MG63 (cell line): ENCODE results near the gene DCTN2. TPM values are rescaled to one million over a fixed set of nuclear protein-coding genes. Genes with fewer than 3 reads are reported as not detected.
"Not testable (repeated sequence)": the region's sequence is repeated elsewhere in the genome, so short reads cannot be mapped to it uniquely, and the experiment has no call there.

Source experiments
- DNase-seq: peaks from one replicate; pipeline ENCODE4 v3.0.0-alpha.2; 2020
- H3K27me3 ChIP-seq: fragments of 250-450 bp; sonication (Bioruptor Pico); 2 replicates; pipeline ENCODE4 v1.5.1; 2020; ENCODE audit warnings: mild to moderate bottlenecking, moderate library complexity
- H3K36me3 ChIP-seq: fragments of 250-450 bp; sonication (Bioruptor Pico); 2 replicates; pipeline ENCODE4 v1.5.1; 2020; ENCODE audit warnings: mild to moderate bottlenecking, moderate library complexity
- H3K4me3 ChIP-seq: fragments of 250-450 bp; sonication (Bioruptor Pico); 2 replicates; pipeline ENCODE4 v1.5.1; 2020; ENCODE audit warnings: mild to moderate bottlenecking, moderate library complexity
- H3K9me3 ChIP-seq: fragments of 250-450 bp; sonication (Bioruptor Pico); 2 replicates; pipeline ENCODE4 v1.5.1; 2020; ENCODE audit warnings: mild to moderate bottlenecking, moderate library complexity
- total RNA-seq: library from RNA; depleted of rRNA; stranded (reverse); fragments of >200 nt; shearing (Covaris generic); gene quantifications from 2 replicates; pipeline ENCODE4 v1.2.3, GENCODE V29; 2014; ENCODE audit warnings: low replicate concordance

DCTN2 gene
- total RNA-seq, 1 experiment from 2014 or later: 158 TPM

DNA sequence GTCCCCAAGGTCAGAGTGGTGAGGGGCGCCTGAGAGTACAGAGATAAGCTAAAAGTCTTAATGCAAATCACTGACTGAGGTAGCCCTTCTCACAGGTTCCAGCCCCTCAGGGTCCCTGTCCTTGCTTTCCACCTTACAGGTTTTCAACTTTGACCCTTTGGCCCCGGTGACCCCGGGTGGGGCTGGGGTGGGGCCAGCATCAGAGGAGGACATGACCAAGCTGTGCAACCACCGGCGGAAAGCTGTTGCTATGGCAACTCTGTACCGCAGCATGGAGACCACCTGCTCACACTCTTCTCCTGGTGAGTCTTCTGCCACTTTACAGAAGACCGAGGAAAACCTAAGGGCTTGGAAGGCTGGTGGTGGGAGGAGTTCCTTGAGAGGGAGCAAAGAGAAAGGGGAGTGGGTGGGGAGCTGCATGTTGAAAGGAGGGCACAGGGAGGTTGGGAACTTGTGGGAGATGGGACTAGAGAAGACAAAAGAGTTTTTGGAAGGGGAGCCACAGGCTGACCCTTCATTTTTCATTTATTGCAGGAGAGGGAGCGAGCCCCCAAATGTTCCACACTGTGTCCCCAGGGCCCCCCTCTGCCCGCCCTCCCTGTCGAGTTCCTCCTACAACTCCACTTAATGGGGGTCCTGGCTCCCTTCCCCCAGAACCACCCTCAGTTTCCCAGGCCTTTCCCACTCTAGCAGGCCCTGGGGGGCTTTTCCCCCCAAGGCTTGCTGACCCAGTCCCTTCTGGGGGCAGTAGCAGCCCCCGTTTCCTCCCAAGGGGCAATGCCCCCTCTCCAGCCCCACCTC is 22.0 kb downstream of the DCTN2 start:
- Histone ChIP-seq H3K9me3 (no peaks in the 10 kb centered on the region), H3K36me3 (peaks cover 44% of the 10 kb centered on the region), H3K4me3 (no peak overlapping the region), H3K27me3 (no peaks in the 10 kb centered on the region)
- no peak for DNase-seq

DNA sequence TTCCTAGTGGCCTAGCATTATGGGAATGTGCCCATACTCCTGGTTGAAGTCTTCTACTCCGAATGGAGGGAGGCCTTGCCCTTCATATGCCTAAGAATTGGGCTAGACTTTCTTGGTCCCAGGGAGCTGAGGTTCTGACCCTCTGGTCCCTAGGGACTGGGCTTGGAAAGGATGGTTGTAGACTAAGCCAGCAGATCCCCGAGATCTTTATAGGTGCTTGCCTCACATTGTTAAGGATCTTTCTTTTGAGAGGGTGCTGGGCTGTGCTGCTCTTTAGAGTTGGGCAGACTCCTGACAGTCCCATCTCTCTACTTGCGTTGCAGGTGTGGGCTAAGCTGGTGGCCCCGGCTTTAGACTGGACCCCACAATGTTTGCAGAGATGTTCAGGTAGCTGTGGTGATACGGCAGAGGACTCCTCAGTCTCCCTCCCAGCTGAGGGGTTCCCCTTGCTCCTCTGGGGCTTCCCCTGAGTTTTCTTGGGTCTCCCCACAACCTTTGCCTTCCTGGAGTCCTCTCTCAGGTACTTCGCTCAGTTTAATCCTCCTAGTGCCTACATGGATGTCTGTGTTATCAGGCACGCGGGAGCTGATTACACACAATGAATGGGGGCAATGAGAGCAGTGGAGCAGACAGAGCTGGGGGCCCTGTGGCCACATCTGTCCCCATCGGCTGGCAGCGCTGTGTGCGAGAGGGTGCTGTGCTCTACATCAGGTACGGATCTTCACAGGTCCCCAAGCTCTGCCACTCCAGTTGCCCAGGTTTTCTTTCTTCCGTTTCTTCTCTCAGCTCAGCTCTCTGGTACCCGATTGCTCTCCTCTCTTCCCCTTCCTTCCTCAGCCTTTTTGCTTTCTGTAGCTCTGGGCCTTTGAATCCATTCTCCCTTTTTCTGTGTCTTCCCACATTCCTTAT is 23.0 kb downstream of the DCTN2 start:
- H3K4me3 ChIP-seq: peak overlapping the region; percentile 77
- DNase-seq: no peak
- H3K9me3 ChIP-seq: no peaks in the 10 kb centered on the region
- H3K36me3 ChIP-seq: peaks cover 48% of the 10 kb centered on the region
- no peaks in the 10 kb centered on the region for H3K27me3 ChIP-seq

DNA sequence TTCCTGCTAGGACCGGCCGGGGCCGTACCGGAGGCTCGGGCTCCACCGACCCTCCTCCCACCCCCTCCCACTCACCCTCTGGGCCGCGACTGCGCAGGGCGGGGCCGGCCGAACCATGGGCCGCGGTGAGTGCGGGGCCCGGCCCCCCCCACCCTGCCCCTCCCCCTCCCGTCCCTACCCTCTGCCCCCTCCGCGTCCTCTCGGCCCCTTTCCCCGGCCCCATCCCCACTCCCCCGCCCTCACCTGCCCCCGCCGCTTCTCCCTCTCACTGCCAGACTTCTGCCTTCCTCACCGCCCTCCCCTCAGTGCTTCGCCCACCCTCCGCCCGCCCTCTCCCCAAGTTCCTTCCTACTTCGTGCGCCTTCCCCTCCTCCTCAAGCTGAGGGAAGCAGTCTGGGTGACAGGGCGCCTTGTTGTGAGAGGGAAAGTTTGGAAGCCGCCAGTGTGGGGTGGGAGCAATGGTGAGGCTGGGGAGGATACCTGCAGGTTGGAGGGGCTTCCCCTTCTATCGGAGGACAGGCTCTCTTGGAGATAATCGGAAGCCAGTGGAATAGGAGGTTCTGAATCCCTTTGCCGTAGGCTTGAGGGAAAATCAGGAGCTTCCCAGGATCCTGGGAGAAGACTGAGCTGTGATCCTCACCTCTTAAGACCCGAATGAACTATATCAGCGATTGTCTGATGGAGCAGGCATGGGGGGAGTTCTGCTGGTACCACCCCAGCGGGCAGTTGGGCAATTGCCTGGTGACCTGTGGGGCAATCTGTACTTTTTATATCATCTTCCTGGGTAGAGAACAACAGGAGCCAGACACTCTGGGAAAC is 23.9 kb downstream of the DCTN2 start:
- H3K27me3 ChIP-seq: no peaks in the 10 kb centered on the region
- no peaks in the 10 kb centered on the region for H3K9me3 ChIP-seq
- peaks cover 50% of the 10 kb centered on the region for H3K36me3 ChIP-seq
- peak overlapping the region; percentile 77 for H3K4me3 ChIP-seq
- peak; percentile 52 for DNase-seq

DNA sequence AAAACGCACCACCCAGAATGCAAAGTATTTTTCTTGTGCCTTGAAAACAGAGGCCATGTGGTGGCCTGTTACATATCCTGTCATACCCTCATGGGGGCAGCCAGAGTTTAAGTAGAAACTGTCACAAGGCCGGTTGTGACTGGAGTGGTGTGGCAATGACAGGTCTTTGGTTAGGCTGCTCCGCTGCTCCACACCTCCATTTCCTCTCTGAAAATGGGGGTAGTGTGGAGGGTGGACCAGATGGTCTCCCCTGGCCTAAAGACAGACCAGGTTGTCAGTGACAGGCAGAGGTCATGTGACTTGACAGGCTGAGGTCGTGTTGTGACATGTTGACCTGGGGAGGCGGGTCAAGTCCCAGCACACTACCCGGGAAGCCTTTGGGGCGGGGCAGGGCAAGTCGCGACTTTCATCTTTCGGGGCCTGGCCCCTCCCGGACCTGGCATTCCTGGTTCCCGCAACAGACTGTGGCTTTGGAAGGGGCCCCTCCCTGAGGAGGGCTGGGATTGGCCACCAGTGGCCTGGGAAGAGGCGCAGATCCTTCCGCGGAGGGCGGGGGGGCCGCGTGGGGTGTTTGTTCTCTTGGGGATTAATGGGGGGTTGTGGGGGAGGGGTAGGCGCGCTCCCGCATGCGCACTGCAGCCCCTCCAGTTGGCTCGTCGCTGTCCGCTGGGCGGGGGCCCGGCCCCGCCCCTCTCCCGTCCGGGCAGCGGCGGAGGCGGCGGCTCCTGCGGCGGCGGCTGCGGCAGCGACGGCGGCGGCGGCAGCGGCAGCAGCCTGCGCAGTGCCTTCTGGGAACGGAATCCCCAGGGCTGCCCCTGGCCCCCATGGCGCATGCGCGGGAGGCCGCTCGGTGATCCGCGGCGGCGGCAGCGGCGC is 24.7 kb downstream of the DCTN2 start, which contains the start of gene MBD6:
MBD6 (plus strand) TSS at position 814 of the 876 bp plus-strand sequence. CDS start 1,480 bp downstream, outside the sequence.
- peak within 1 kb of the TSS; percentile 77 for H3K4me3 ChIP-seq
- H3K36me3 ChIP-seq: peaks cover 55% of the 10 kb centered on the region
- no peaks in the 10 kb centered on the region for H3K9me3 ChIP-seq
- H3K27me3 ChIP-seq: no peaks in the 10 kb centered on the region
- peak; percentile 97 for DNase-seq

DNA sequence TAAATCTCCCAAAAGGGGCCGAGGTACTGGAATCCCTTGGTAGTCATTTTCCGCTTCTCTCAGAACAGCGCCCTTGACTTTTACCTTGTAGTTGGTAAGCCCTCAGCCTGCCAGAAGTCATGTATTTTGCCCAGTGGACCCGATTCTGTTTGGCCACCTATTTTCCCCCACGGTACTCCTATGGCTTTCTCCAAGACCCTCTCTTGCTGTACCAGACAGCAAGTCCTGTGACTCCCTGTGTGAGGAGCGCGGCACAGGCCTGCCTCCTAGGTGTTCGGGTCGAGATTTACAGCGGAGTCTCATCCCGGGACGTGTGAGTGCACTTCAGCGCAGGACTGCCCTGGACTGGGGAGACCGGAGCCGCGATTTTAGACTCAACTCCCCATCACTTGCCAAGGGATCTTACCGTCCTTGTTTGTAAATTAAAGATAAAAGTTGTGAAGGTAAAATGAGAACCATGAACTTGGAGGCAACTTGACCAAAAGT is 25.4 kb downstream of the DCTN2 start:
- Histone ChIP-seq H3K27me3 (no peaks in the 10 kb centered on the region), H3K4me3 (peak overlapping the region; percentile 77), H3K36me3 (peaks cover 58% of the 10 kb centered on the region), H3K9me3 (no peaks in the 10 kb centered on the region)
- DNase-seq: peak; percentile 39

DNA sequence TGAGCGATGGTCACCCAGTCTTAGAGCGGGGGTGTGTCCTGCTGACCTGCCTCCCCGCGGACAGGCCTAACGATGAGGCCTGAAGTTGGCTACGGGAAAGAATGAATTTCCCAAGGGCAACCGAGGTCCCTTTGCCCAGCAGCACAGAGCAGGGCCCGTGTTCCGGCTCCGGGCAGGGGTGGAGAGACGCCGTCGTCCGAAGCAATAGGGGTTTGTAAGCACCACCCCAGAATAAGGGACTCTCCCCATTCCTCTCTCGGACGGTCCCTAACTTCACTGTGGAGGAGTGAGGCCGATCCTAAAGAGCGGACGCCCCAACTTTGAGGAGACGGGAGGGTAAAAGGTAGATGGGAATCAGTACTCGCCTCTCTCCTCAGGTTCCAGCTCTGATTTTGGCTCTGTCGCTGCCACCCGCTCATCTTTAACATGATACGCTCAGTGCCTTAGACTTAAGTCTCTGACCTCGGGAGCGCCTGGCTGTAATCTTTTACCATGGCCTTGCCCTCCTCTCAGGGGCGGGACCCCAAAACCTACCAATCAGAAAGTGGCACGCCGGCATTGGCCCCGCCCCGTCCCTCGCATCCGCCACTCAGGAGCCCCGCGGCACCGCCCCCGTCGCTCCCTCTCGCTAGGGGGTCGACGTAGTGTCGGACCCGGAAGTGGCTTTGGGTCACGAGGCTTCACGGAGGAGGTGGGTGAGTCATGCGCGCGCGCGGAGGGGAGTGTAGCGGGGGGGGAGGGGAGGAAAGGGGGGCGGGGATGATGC is 26.8 kb downstream of the DCTN2 start, which contains the start of gene DDIT3:
DDIT3 (minus strand) TSS at position 462 of the 766 bp plus-strand sequence. CDS start 3,108 bp downstream, outside the sequence.
- H3K27me3 ChIP-seq: no peaks in the 10 kb centered on the region
- no peaks in the 10 kb centered on the region for H3K9me3 ChIP-seq
- DNase-seq: peak; percentile 98
- peak within 1 kb of the TSS; percentile 93 for H3K4me3 ChIP-seq
- H3K36me3 ChIP-seq: peaks cover 65% of the 10 kb centered on the region

DNA sequence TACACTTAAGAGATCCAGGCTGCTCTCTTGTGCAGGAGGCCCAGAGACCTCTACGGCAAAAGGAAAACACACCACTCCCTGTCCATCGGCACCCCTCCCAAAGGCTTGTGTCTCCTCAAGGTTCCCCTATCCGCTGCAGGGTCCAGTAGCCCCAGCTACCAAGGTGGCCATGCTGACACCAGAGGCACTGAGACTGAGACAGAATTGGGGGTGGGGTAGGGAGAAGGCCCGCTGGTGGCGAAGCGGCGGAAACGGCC is 27.3 kb downstream of the DCTN2 start:
- H3K36me3 ChIP-seq: peaks cover 67% of the 10 kb centered on the region
- peak overlapping the region; percentile 93 for H3K4me3 ChIP-seq
- H3K9me3 ChIP-seq: no peaks in the 10 kb centered on the region
- no peaks in the 10 kb centered on the region for H3K27me3 ChIP-seq
- DNase-seq: no peak

DNA sequence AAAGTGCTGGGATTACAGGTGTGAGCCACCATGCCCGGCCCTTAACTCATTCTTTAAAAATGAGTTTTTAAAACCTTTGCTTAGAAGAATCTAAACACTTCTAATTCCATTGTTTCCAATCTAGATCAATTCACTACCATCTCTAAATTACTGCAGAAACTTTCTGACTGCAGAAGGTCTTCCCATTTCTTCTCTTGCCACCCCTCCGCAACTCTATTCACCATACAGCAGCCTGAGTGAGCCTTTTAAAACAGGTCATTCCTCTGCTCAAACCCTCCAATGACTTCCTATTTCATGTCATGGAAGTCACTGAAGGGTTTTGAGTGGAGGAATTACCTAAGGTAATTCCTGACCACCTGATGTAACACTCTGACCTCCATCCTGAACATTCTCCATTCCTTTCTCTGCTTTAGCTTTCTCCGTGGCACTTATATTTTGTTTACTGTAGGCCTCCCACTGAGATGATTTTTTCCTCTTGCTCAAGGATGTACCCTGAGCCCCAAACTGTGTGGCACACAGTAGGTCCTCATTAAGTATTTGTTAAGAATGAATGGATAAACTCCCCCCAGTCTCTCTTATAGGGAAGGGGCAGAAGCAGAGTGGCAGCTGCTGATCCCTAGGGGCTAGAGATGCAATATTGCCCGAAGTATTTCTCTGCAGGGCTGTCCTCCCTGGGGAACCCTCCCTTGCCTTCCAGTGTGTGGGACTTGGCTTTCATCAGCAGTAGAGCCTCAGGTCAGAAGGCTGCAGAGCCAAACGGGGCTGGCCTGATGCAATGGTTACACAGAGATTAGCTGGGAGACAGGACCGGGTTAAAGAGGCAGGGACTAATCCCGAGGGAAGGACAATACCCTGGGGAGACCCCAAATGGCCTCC is 27.8 kb downstream of the DCTN2 start:
- H3K4me3 ChIP-seq: peak overlapping the region; percentile 93
- no peaks in the 10 kb centered on the region for H3K27me3 ChIP-seq
- peaks cover 67% of the 10 kb centered on the region for H3K36me3 ChIP-seq
- no peaks in the 10 kb centered on the region for H3K9me3 ChIP-seq
- peak; percentile 47 for DNase-seq

DNA sequence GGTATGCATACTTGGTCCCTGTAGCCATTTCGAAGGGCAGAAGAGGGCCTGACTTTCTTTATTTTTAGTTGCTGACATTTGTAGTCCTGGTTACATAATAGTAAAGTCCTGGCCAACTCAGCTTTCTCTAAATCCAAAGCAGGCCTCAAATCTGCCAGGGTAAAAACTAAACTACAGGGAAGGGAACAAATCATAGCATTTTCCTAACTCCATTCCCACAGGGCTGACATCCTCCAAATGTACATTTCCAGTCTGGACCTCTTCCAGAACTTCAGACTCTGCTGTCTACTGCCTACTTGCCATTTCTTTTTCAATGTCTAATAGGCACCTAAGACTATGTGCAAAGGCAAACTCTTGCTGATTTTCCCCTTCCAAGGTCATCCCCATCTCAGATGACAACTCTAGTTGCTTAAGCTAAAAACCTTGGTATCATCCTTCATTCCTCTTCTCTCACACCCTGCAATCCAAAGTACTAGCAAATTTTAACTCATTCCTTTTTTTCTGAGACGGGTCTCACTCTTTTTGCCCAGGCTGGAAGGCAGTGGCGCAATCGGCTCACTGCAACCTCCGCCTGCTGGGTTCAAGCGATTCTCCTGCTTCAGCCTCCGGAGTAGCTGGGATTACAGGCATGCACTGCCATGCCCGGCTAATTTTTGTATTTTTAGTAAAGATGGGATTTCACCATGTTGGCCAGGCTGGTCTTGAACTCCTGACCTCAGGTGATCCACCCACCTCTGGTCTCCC is 28.6 kb downstream of the DCTN2 start:
- H3K27me3 ChIP-seq: no peaks in the 10 kb centered on the region
- H3K36me3 ChIP-seq: peaks cover 64% of the 10 kb centered on the region
- no peaks in the 10 kb centered on the region for H3K9me3 ChIP-seq
- peak overlapping the region; percentile 93 for H3K4me3 ChIP-seq
- DNase-seq: no peak

DNA sequence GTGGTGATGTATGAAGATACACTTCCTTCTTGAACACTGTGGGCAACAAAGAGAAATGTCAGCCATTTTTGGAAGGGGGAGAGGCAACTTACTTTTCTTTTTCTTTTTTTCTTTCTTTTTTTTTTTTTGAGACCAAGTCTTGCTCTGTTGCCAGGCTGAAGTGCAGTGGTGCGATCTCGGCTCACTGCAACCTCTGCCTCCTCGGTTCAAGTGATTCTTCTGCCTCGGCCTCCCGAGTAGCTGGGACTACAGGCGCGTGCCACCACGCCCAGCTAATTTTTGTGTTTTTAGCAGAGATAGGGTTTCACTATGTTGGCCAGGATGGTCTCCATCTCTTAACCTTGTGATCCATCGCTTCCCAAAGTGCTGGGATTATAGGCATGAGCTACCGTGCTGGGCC is 29.3 kb downstream of the DCTN2 start:
- peaks cover 69% of the 10 kb centered on the region for H3K36me3 ChIP-seq
- H3K27me3 ChIP-seq, H3K9me3 ChIP-seq, DNase-seq, H3K4me3 ChIP-seq: not testable (repeated sequence)

DNA sequence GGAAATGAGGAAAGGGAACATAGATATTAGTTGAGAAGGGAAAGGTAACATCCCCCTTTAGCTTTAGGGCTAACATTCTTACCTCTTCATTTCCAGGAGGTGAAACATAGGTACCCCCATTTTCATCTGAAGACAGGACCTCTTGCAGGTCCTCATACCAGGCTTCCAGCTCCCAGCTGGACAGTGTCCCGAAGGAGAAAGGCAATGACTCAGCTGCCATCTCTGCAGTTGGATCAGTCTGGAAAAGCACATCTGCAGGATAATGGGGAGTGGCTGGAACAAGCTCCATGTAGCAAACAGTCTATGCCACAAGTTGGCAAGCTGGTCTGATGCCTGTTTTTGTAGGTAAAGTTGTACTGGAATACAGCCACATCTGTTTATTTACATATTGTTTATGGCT is 29.8 kb downstream of the DCTN2 start:
- H3K4me3 ChIP-seq: no peak overlapping the region
- DNase-seq: peak; percentile 71
- no peaks in the 10 kb centered on the region for H3K27me3 ChIP-seq
- peaks cover 75% of the 10 kb centered on the region for H3K36me3 ChIP-seq
- H3K9me3 ChIP-seq: no peaks in the 10 kb centered on the region

DNA sequence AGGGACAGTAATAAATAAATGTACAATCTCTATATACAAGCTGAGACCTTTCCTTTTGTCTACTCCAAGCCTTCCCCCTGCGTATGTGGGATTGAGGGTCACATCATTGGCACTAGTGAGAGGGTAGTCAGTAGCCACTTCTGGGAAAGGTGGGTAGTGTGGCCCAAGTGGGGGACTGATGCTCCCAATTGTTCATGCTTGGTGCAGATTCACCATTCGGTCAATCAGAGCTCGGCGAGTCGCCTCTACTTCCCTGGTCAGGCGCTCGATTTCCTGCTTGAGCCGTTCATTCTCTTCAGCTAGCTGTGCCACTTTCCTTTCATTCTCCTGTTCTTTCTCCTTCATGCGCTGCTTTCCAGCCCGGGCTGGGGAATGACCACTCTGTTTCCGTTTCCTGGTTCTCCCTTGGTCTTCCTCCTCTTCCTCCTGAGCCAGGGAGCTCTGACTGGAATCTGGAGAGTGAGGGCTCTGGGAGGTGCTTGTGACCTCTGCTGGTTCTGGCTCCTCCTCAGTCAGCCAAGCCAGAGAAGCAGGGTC is 30.3 kb downstream of the DCTN2 start:
- no peaks in the 10 kb centered on the region for H3K9me3 ChIP-seq
- H3K27me3 ChIP-seq: no peaks in the 10 kb centered on the region
- H3K4me3 ChIP-seq: no peak overlapping the region
- H3K36me3 ChIP-seq: peaks cover 80% of the 10 kb centered on the region
- DNase-seq: peak; percentile 31

DNA sequence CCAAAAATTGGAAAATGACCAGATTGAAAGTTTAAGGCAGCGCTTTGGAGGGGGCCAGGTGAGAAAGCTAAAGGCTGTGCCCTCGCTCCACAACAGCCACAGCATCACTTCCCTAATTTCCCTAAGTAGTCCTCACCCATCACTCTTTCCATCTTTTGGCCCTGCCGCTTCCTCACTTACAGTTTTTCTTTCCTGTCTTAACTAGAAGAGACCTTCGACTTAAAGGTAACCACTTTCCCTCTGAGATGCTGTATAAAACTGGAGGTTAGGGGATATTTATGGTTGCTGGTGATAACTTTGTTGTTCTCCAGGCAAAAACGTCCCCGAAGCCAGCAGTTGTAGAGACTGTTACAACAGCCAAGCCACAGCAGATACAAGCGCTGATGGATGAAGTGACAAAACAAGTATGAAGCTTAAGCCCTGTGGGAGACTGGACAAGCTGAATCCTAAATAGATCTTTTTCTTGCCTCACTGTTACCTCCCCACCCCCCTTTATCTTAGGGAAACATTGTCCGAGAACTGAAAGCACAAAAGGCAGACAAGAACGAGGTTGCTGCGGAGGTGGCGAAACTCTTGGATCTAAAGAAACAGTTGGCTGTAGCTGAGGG is 31.0 kb downstream of the DCTN2 start:
- no peak overlapping the region for H3K4me3 ChIP-seq
- no peak for DNase-seq
- H3K9me3 ChIP-seq: no peaks in the 10 kb centered on the region
- no peaks in the 10 kb centered on the region for H3K27me3 ChIP-seq
- peaks cover 86% of the 10 kb centered on the region for H3K36me3 ChIP-seq
